Vagina (tissue), 2 donors: Measurements from ENCODE around the gene SLC16A9. TPM values are rescaled to one million over a fixed set of nuclear protein-coding genes. Genes with fewer than 3 reads are reported as not detected.

Experiments
- DNase-seq, 2 donors: peaks; one replicate each; pipeline ENCODE4 v3.0.0-alpha.2; 2017; ENCODE audit errors: extremely low spot score in 2 of 2
- H3K27ac ChIP-seq: fragments of 200-600 bp; sonication (generic); one replicate; pipeline ENCODE4 v1.5.1; 2019
- H3K27me3 ChIP-seq: fragments of 200-600 bp; sonication (generic); one replicate; pipeline ENCODE4 v1.5.1; 2019
- H3K36me3 ChIP-seq, 2 donors: fragments of 200-600 bp; sonication (generic); one replicate each; pipeline ENCODE4 v1.5.1; 2017 to 2019
- H3K4me1 ChIP-seq: fragments of 200-600 bp; sonication (generic); one replicate; pipeline ENCODE4 v1.5.1; 2019
- H3K4me3 ChIP-seq, 2 donors: fragments of 200-600 bp; sonication (generic); 1 replicate in 1 of 2; 2 replicates in 1 of 2; pipeline ENCODE4 v1.5.1; 2016 to 2019
- H3K9me3 ChIP-seq: fragments of 200-600 bp; sonication (generic); one replicate; pipeline ENCODE4 v1.5.1; 2019
- POLR2A ChIP-seq, 2 donors: fragments of 450-650 bp; IDR thresholded peaks; one replicate each; pipeline ENCODE4 v1.6.1; 2017; ENCODE audit warnings: antibody characterized with exemption in 2 of 2, mild to moderate bottlenecking in 2 of 2, moderate library complexity in 2 of 2
- POLR2AphosphoS5 ChIP-seq, 2 donors: sonication (generic); formaldehyde crosslinking; IDR thresholded peaks; one replicate each; pipeline ENCODE4 v1.9.0; 2017; ENCODE audit warnings: antibody characterized with exemption in 2 of 2, mild to moderate bottlenecking in 2 of 2, low read depth in 1 of 2; ENCODE audit not compliant: insufficient read depth in 1 of 2
- intact Hi-C: fragments of 100-400 bp; cut with DNase I; formaldehyde crosslinking; loops from one replicate; pipeline ENCODE4 v1.15.1; 2023
- total RNA-seq: library from RNA; depleted of rRNA; stranded (reverse); fragments of >200 nt; gene quantifications from one replicate; pipeline ENCODE4 v1.2.3, GENCODE V29; 2016
- TF ChIP-seq, protein P1 (sequence below), 3 experiments: fragments of 450-650 bp in 2 of 3; fragments of 200-600 bp in 1 of 3; sonication (generic) in 1 of 3; IDR thresholded peaks; one replicate each; pipeline ENCODE4 v1.5.1; 2017 to 2019; ENCODE audit warnings: antibody characterized with exemption in 3 of 3, mild to moderate bottlenecking in 2 of 3, moderate library complexity in 2 of 3

The SLC16A9 gene
- total RNA-seq, 1 donor from 2014 or later, result 3.7 TPM

- H3K9me3 ChIP-seq, result no peaks in the 10 kb centered on the region
- intact Hi-C loops, result no loop called here
- no peak for DNase-seq
- TF ChIP-seq POLR2AphosphoS5 (IDR thresholded peaks at IDR 0.05; ENCODE audit: insufficient read depth in 1 of 2, low read depth in 1 of 2), result no peak
- TF ChIP-seq POLR2A (IDR thresholded peaks at IDR 0.05), result no peak
- TF ChIP-seq, protein P1, sequence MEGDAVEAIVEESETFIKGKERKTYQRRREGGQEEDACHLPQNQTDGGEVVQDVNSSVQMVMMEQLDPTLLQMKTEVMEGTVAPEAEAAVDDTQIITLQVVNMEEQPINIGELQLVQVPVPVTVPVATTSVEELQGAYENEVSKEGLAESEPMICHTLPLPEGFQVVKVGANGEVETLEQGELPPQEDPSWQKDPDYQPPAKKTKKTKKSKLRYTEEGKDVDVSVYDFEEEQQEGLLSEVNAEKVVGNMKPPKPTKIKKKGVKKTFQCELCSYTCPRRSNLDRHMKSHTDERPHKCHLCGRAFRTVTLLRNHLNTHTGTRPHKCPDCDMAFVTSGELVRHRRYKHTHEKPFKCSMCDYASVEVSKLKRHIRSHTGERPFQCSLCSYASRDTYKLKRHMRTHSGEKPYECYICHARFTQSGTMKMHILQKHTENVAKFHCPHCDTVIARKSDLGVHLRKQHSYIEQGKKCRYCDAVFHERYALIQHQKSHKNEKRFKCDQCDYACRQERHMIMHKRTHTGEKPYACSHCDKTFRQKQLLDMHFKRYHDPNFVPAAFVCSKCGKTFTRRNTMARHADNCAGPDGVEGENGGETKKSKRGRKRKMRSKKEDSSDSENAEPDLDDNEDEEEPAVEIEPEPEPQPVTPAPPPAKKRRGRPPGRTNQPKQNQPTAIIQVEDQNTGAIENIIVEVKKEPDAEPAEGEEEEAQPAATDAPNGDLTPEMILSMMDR (IDR thresholded peaks at IDR 0.05), result no peak
- no peak overlapping the region for H3K27ac ChIP-seq
- H3K4me3 ChIP-seq, result no peak overlapping the region
- H3K27me3 ChIP-seq, result no peaks in the 10 kb centered on the region
- H3K36me3 ChIP-seq, result no peaks in the 10 kb centered on the region
- no peaks in the 10 kb centered on the region for H3K4me1 ChIP-seq
Observed at GRCh38 chr10:59657724-59658123, 51.9 kb downstream of the SLC16A9 start.

DNA sequence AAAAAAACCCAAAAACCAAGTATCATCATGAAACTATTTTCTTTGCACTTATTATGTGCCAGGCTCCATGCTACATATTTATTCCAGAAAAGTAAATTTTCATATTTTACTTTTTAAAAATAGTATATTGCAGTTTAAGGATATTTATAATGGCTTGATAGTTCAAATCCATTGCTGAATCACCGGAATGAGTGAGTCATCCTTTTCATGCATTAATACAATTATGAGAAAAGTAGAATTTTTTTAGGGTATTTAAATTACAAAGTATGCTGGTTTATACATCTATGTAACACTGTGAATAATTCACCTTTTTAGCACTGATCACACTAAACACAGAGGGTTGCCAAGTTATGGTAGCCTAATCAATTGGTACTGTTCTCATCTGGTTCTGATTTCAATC is 54.3 kb downstream of the SLC16A9 start:
- DNase-seq, result no peak

GRCh38 chr10:59654007-59654406 is 55.6 kb downstream of the SLC16A9 start:
- no peaks in the 10 kb centered on the region for H3K27me3 ChIP-seq
- no peak overlapping the region for H3K4me3 ChIP-seq
- TF ChIP-seq POLR2AphosphoS5 (IDR thresholded peaks at IDR 0.05; ENCODE audit: insufficient read depth in 1 of 2, low read depth in 1 of 2) (no peak), POLR2A (IDR thresholded peaks at IDR 0.05) (no peak)
- TF ChIP-seq, protein P1 (IDR thresholded peaks at IDR 0.05), result no peak
- no peak for DNase-seq
- H3K4me1 ChIP-seq, result peaks cover 7% of the 10 kb centered on the region
- H3K9me3 ChIP-seq, result no peaks in the 10 kb centered on the region
- no peaks in the 10 kb centered on the region for H3K36me3 ChIP-seq
- no peak overlapping the region for H3K27ac ChIP-seq
- intact Hi-C loops, result no loop called here

More for the DNA sequence above, 54.3 kb downstream of the SLC16A9 start:
- TF ChIP-seq POLR2A (IDR thresholded peaks at IDR 0.05) (no peak), POLR2AphosphoS5 (IDR thresholded peaks at IDR 0.05; ENCODE audit: insufficient read depth in 1 of 2, low read depth in 1 of 2) (no peak)
- TF ChIP-seq, protein P1 (IDR thresholded peaks at IDR 0.05), result no peak
- Histone ChIP-seq H3K27ac (no peak overlapping the region), H3K4me1 (no peaks in the 10 kb centered on the region), H3K27me3 (no peaks in the 10 kb centered on the region), H3K36me3 (no peaks in the 10 kb centered on the region), H3K9me3 (no peaks in the 10 kb centered on the region), H3K4me3 (no peak overlapping the region)
- intact Hi-C loops, result no loop called here

GRCh38 chr10:59651902-59652301 is 57.7 kb downstream of the SLC16A9 start:
- Histone ChIP-seq H3K27me3 (no peaks in the 10 kb centered on the region), H3K4me3 (no peak overlapping the region), H3K27ac (no peak overlapping the region), H3K4me1 (peaks cover 21% of the 10 kb centered on the region), H3K36me3 (no peaks in the 10 kb centered on the region), H3K9me3 (no peaks in the 10 kb centered on the region)
- intact Hi-C loops, result no loop called here
- DNase-seq, result no peak
- TF ChIP-seq POLR2A (IDR thresholded peaks at IDR 0.05) (no peak), POLR2AphosphoS5 (IDR thresholded peaks at IDR 0.05; ENCODE audit: insufficient read depth in 1 of 2, low read depth in 1 of 2) (no peak)
- TF ChIP-seq, protein P1 (IDR thresholded peaks at IDR 0.05), result no peak

- DNase-seq, result no peak
- H3K27ac ChIP-seq, result no peak overlapping the region
- TF ChIP-seq POLR2AphosphoS5 (IDR thresholded peaks at IDR 0.05; ENCODE audit: insufficient read depth in 1 of 2, low read depth in 1 of 2) (no peak), POLR2A (IDR thresholded peaks at IDR 0.05) (no peak)
- TF ChIP-seq, protein P1 (IDR thresholded peaks at IDR 0.05), result no peak
- H3K27me3 ChIP-seq, result no peaks in the 10 kb centered on the region
- H3K4me1 ChIP-seq, result peaks cover 21% of the 10 kb centered on the region
- no peak overlapping the region for H3K4me3 ChIP-seq
- no peaks in the 10 kb centered on the region for H3K9me3 ChIP-seq
- no peaks in the 10 kb centered on the region for H3K36me3 ChIP-seq
- intact Hi-C loops, result no loop called here
Observed at GRCh38 chr10:59649606-59650346, 59.9 kb downstream of the SLC16A9 start.
